Lower leg skin (tissue), 3 donors: ENCODE data around the gene FRS3.

Source experiments
- POLR2A ChIP-seq, 2 donors: fragments of 450-650 bp; IDR thresholded peaks; one replicate each; pipeline ENCODE4 v1.6.1; 2016 to 2017; ENCODE audit warnings: antibody characterized with exemption in 2 of 2, mild to moderate bottlenecking in 1 of 2, moderate library complexity in 1 of 2
- TF ChIP-seq, protein P1 (sequence below), 3 donors: fragments of 450-650 bp; IDR thresholded peaks; one replicate each; pipeline ENCODE4 v1.5.1; 2016; ENCODE audit warnings: antibody characterized with exemption in 3 of 3, mild to moderate bottlenecking in 3 of 3, moderate library complexity in 2 of 3

DNA sequence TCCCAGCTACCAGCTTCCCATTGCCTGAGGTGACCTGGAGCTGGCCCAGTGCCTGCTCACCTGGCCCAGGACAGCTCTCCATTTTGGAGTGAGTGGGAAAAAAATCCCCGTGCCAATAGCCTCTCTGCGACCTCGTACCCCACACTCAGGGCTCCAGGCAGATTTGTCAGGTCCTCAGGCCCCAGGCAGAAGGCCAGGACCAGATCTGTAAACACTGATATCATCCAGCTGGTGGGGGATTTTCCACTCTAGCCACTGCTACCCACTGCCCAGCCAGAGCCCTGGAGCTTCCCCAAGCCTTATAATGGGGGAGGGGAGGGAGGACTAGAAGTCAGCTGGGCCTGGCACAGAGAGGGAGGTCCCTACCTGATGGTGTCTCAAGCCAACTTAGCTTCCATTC lies 31.2 kb downstream of the FRS3 start:
- TF ChIP-seq, protein P1, sequence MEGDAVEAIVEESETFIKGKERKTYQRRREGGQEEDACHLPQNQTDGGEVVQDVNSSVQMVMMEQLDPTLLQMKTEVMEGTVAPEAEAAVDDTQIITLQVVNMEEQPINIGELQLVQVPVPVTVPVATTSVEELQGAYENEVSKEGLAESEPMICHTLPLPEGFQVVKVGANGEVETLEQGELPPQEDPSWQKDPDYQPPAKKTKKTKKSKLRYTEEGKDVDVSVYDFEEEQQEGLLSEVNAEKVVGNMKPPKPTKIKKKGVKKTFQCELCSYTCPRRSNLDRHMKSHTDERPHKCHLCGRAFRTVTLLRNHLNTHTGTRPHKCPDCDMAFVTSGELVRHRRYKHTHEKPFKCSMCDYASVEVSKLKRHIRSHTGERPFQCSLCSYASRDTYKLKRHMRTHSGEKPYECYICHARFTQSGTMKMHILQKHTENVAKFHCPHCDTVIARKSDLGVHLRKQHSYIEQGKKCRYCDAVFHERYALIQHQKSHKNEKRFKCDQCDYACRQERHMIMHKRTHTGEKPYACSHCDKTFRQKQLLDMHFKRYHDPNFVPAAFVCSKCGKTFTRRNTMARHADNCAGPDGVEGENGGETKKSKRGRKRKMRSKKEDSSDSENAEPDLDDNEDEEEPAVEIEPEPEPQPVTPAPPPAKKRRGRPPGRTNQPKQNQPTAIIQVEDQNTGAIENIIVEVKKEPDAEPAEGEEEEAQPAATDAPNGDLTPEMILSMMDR (IDR thresholded peaks at IDR 0.05) = no peak
- TF ChIP-seq POLR2A (IDR thresholded peaks at IDR 0.05) = no peak
